ENCODE data around the gene NGRN.

NGRN gene

DNA sequence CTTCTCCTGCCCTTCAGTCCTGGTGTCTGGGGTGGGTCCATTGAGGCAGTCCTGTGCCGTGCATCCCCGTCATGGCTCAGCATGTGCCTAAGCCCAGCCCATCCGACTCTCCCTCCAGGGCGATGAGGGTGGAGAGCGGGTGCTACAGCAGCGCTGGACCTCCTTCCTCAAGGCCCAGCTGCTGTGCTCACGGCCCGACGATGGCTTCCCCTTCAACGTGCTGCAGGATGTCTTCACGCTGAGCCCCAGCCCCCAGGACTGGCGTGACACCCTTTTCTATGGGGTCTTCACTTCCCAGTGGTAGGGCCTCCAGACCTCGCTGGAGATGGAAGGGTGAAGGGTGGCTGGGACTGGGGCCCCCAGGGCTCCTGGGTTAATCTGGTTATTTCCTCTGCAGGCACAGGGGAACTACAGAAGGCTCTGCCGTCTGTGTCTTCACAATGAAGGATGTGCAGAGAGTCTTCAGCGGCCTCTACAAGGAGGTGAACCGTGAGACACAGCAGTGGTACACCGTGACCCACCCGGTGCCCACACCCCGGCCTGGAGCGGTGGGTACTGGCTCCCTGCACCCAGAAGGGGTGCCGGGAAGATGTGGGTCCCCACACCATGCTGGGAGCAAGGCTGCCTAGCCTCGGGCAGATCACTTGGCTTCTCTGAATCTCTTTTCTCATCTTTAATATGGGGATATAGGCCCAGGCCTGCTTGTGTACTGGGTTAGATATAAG, 41.9 kb upstream of the NGRN start:
- DNase-seq (ENCODE audit: low read depth), result no peak
- no peak overlapping the region for H3K4me3 ChIP-seq (ENCODE audit: low read depth, low read length)
- no peak for TF ChIP-seq POLR2A (IDR thresholded peaks at IDR 0.05; ENCODE audit: extremely low read depth, insufficient read length)
- TF ChIP-seq MYC (IDR thresholded peaks at IDR 0.05; ENCODE audit: low read depth, low read length), result no peak
- TF ChIP-seq, protein P1, sequence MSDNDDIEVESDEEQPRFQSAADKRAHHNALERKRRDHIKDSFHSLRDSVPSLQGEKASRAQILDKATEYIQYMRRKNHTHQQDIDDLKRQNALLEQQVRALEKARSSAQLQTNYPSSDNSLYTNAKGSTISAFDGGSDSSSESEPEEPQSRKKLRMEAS (IDR thresholded peaks at IDR 0.05; ENCODE audit: low read depth, low read length), result no peak
- TF ChIP-seq, protein P2, sequence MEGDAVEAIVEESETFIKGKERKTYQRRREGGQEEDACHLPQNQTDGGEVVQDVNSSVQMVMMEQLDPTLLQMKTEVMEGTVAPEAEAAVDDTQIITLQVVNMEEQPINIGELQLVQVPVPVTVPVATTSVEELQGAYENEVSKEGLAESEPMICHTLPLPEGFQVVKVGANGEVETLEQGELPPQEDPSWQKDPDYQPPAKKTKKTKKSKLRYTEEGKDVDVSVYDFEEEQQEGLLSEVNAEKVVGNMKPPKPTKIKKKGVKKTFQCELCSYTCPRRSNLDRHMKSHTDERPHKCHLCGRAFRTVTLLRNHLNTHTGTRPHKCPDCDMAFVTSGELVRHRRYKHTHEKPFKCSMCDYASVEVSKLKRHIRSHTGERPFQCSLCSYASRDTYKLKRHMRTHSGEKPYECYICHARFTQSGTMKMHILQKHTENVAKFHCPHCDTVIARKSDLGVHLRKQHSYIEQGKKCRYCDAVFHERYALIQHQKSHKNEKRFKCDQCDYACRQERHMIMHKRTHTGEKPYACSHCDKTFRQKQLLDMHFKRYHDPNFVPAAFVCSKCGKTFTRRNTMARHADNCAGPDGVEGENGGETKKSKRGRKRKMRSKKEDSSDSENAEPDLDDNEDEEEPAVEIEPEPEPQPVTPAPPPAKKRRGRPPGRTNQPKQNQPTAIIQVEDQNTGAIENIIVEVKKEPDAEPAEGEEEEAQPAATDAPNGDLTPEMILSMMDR (IDR thresholded peaks at IDR 0.05; ENCODE audit: low read depth, low read length), result no peak

DNA sequence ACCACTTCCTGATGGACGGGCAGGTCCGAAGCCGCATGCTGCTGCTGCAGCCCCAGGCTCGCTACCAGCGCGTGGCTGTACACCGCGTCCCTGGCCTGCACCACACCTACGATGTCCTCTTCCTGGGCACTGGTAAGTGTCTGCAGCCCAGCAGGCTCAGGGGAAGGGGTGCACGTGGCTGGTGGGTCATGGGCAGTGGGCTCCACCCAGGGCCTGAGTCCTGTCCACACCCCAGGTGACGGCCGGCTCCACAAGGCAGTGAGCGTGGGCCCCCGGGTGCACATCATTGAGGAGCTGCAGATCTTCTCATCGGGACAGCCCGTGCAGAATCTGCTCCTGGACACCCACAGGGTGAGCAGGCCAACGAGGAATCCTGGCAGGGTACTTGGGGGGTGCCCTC, 40.4 kb upstream of the NGRN start:
- TF ChIP-seq, protein P2 (IDR thresholded peaks at IDR 0.05; ENCODE audit: low read depth, low read length), result no peak
- TF ChIP-seq, protein P1 (IDR thresholded peaks at IDR 0.05; ENCODE audit: low read depth, low read length), result no peak
- TF ChIP-seq POLR2A (IDR thresholded peaks at IDR 0.05; ENCODE audit: extremely low read depth, insufficient read length) (no peak), MYC (IDR thresholded peaks at IDR 0.05; ENCODE audit: low read depth, low read length) (no peak)
- DNase-seq (ENCODE audit: low read depth), result no peak
- no peak overlapping the region for H3K4me3 ChIP-seq (ENCODE audit: low read depth, low read length)

DNA sequence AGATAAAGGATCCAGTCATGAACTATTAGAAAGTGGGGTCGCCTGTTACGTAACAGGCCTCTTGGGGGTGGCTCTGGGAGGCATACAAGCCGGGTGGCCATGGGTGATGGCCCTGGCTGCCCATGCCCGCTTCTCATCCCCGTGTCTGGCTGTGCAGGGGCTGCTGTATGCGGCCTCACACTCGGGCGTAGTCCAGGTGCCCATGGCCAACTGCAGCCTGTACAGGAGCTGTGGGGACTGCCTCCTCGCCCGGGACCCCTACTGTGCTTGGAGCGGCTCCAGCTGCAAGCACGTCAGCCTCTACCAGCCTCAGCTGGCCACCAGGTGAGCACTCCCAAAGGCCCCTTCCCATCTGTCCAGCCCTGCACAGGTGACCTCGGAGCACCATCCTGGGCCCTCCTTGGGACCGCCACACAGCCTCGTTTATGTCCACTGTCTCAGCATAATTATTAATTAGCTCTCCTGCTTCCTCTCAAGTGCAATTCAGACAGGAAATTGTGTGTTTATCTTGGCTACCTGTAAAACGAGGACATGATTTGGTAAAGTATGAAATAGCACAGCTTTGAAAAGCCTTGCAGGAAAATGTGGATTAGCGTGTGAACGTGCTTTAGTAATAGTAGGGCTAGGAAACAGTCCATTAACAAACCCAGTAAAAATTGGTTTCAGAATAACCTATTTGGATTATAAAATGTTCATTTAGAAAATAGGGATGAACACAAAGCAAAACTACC, 39.8 kb upstream of the NGRN start:
- TF ChIP-seq, protein P2 (IDR thresholded peaks at IDR 0.05; ENCODE audit: low read depth, low read length), result no peak
- TF ChIP-seq MYC (IDR thresholded peaks at IDR 0.05; ENCODE audit: low read depth, low read length) (no peak), POLR2A (IDR thresholded peaks at IDR 0.05; ENCODE audit: extremely low read depth, insufficient read length) (no peak)
- TF ChIP-seq, protein P1 (IDR thresholded peaks at IDR 0.05; ENCODE audit: low read depth, low read length), result no peak
- no peak overlapping the region for H3K4me3 ChIP-seq (ENCODE audit: low read depth, low read length)
- no peak for DNase-seq (ENCODE audit: low read depth)

DNA sequence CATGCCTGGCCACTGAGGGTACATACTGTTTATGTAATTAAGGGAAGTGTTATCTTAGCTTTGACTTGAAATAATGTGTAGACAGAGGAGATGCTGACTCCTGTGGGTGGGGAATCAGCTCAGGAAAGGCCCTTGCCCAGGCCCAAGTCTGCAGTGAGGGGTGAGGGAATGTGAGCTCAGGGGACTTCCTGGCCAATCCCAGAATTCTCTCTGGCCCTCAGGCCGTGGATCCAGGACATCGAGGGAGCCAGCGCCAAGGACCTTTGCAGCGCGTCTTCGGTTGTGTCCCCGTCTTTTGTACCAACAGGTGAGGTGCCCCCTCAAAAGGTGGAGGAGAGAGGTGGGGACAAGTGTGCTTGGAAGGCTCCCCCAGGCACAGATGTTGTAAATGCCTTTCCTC, 38.1 kb upstream of the NGRN start:
- no peak for DNase-seq (ENCODE audit: low read depth)
- no peak overlapping the region for H3K4me3 ChIP-seq (ENCODE audit: low read depth, low read length)
- TF ChIP-seq, protein P2 (IDR thresholded peaks at IDR 0.05; ENCODE audit: low read depth, low read length), result no peak
- TF ChIP-seq, protein P1 (IDR thresholded peaks at IDR 0.05; ENCODE audit: low read depth, low read length), result no peak
- TF ChIP-seq POLR2A (IDR thresholded peaks at IDR 0.05; ENCODE audit: extremely low read depth, insufficient read length) (no peak), MYC (IDR thresholded peaks at IDR 0.05; ENCODE audit: low read depth, low read length) (no peak)

DNA sequence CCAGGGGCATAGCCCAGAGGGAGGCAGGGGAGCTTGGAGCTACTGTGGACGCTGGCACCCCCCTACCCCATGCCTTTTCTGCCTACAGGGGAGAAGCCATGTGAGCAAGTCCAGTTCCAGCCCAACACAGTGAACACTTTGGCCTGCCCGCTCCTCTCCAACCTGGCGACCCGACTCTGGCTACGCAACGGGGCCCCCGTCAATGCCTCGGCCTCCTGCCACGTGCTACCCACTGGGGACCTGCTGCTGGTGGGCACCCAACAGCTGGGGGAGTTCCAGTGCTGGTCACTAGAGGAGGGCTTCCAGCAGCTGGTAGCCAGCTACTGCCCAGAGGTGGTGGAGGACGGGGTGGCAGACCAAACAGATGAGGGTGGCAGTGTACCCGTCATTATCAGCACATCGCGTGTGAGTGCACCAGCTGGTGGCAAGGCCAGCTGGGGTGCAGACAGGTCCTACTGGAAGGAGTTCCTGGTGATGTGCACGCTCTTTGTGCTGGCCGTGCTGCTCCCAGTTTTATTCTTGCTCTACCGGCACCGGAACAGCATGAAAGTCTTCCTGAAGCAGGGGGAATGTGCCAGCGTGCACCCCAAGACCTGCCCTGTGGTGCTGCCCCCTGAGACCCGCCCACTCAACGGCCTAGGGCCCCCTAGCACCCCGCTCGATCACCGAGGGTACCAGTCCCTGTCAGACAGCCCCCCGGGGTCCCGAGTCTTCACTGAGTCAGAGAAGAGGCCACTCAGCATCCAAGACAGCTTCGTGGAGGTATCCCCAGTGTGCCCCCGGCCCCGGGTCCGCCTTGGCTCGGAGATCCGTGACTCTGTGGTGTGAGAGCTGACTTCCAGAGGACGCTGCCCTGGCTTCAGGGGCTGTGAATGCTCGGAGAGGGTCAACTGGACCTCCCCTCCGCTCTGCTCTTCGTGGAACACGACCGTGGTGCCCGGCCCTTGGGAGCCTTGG, 37.4 kb upstream of the NGRN start:
- no peak for DNase-seq (ENCODE audit: low read depth)
- H3K4me3 ChIP-seq (ENCODE audit: low read depth, low read length), result no peak overlapping the region
- TF ChIP-seq, protein P2 (IDR thresholded peaks at IDR 0.05; ENCODE audit: low read depth, low read length), result no peak
- TF ChIP-seq MYC (IDR thresholded peaks at IDR 0.05; ENCODE audit: low read depth, low read length) (no peak), POLR2A (IDR thresholded peaks at IDR 0.05; ENCODE audit: extremely low read depth, insufficient read length) (no peak)
- TF ChIP-seq, protein P1 (IDR thresholded peaks at IDR 0.05; ENCODE audit: low read depth, low read length), result no peak

Data from NB4 (cell line).